G401.6 (cell line): ENCODE data around the gene TOP1.
"Not testable (repeated sequence)": the region's sequence is repeated elsewhere in the genome, so short reads cannot be mapped to it uniquely, and the experiment has no call there.

Experiments
- FAIRE-seq: peaks from 2 replicates; lab custom pipeline; 2012; peaks lifted over from hg19 to GRCh38; lab: Jason Lieb, UNC

The TOP1 gene

DNA sequence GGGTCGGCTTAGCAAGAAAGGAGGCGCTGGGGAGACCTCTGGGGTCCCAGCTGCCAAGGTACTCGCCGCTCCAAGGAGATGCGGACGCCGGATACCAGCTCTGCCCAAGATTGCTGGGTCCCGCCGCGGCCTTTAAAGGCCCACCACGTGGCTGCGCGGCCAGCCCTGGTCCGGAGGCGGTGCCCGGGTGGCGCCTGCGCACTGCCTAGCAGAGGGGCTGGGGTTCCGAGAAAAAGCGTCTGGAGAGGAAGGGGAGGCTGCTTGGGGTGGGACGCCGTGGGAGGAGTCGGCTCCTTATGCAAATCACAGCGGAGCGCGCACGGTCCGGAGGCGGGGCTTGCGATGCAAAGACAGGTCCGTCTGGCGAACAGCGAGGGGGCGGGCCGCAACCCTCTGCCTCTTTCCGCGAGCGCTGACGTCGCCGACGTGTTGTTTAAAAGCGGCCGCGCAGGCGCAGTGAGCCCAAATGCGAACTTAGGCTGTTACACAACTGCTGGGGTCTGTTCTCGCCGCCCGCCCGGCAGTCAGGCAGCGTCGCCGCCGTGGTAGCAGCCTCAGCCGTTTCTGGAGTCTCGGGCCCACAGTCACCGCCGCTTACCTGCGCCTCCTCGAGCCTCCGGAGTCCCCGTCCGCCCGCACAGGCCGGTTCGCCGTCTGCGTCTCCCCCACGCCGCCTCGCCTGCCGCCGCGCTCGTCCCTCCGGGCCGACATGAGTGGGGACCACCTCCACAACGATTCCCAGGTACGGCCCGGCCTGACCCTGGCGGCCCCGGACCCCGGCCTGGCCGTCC lies at the start of gene TOP1:
TSS of gene TOP1 (plus strand) at position 464 of the 791 bp plus-strand sequence. CDS start at position 710, 246 bp downstream.
- peak; percentile 97 for FAIRE-seq

DNA sequence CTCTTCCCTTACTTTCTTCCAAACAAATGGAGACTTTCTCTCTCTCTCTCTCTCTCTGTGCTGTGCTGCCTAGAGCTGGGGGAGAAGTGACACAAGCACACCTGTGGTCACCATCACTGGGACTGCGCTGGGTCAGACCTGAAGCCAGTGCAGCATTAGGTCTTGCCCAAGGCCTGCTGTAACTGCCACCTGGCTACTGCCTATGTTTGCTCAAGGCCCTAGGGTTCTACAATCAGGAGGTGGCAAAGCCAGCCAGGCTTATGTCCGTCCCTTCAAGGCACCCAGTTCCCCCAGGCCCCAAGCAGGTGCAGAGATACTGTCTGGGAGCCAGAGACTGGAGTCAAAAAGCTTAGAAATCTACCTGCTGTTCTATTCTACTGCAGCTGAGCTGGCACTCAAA lies 49.4 kb upstream of the TOP1 start:
- no peak for FAIRE-seq

- no peak for FAIRE-seq
These were observed 48.4 kb upstream of the TOP1 start for GRCh38 chr20:40980106-40980827.

GRCh38 chr20:40980828-40981310 lies 47.8 kb upstream of the TOP1 start:
- FAIRE-seq: no peak

- no peak for FAIRE-seq
These were observed 46.0 kb upstream of the TOP1 start for GRCh38 chr20:40982415-40983145.

GRCh38 chr20:40983898-40984297 lies 44.7 kb upstream of the TOP1 start:
- FAIRE-seq: no peak

DNA sequence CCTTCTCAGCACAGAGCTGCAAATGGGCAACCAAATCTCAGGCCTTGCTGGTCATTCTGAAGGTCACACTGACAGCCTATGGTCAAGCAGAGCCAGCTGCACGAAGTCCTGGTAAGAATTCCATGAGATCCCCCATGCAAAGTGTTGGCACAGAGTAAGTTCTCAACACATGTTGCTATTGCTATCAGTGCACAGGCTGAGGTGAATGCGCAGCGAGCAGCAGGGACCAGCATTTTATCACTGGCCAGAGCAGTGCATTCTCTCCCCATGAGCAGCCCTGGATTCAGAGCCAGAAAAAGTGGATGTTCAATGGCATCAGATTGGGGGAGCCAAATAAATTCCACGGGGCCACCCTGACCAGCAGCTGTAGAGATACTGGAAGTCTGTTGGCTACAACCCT lies 44.1 kb upstream of the TOP1 start:
- FAIRE-seq: no peak

DNA sequence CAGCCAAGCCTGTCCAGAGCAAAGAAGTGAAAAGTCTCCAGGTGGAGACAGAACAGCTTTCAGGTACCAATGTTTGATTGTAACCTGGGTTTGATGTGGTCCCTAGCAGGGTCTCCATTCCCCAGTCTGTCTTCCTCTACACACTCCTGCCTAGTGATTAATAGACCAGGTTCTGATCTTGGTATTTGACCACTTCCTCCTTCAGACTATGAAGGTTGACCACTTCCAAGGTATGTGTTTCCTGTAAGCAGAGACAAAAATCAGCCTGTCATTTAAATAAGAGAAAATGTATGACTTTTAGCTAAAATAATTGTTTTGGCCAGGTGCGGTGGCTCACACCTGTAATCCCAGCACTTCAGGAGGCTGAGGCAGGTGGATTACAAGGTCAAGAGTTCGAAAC lies 41.8 kb upstream of the TOP1 start:
- FAIRE-seq: no peak

DNA sequence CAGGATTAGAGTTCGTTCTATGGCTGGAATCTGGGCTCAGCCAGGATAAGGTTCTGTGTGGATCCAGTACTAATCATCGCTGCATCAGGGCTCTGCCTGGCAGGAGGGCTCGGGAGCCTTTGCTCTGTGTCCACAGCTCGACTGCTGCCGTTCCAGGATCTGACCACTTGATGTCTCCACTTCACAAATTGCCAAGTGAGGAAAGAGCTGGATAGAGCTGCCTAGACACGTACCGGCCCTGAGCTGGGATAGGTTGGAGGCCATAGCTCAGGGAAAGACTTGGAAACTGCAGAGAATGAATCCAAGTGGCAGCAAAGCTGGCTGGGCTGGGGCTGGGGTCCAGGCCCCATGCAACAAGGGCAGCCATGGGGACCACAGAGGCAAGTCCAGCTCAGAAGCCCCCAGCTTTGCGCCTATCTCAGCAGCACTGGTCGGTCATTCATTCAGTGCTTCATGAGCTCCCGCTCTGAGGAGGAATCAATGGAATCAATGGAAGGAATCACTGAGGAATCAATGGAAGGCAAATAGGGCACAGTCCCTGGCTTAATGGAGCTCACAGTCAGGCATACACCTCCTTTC lies 38.0 kb upstream of the TOP1 start:
- FAIRE-seq: peak; percentile 84

DNA sequence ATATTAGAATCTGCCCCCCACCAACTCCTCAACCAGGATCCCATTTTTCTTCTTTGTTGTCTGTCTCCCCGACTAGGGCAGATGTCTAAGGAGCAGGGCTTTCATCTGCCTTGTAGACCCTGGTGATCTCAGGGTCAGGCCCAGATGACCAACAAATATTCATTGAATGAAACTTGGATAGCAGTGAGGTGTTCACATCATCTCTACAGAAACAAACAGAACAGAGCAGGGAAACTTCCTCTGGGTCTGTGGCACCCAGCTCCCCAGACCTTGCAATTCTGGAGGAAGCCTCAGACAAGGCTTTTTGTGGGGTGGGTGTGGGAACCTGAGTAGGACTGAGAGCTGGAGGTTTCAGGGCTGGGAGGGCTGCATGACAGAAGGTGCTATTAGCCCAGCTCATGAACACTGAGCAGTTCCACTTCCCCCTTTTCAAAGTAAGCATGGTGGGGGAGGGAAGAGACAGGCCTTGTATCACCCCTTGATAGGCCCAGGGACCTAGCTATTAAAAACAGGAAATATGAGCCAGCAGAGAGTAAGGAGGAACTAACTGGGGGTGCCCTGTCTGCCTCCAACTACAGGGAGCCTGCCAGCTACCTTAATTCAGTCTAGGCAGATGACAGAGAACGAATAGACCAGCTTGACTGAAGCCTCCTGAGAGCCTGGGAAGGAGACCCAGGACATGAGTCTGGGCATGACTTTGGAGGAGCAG lies 37.3 kb upstream of the TOP1 start:
- no peak for FAIRE-seq

DNA sequence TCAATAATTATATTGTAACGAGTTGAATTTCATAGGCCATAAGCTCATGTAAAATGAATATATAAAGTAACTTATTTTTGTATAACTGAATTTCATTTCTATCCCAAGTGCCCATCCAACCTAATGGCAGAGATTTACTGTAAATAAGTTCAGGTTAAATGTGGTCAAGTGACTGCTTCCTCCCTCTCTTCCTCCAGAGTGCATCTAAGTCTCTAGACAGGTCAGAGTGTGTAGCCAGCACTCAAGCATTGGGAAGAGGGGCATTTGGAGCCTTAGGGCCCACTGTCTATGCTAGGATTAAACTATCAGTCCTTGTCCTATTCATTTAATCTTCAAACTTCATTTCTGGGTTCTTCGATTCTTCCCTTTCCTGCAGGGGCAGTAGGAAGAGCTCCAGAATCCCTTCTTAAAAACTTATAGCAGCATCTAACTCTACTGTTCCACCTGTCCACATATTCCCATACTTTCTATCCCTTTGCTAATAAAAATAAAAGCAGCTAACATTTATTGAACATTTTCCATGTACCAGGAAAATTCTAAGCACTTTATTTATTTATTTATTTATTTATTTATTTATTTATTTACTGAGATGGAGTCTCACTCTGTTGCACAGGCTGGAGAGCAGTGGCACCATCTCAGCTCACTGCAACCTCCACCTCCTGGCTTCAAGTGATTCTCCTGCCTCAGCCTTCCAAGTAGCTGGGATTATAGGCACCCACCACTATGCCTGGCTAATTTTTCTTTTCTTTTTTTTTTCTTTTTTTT lies 36.1 kb upstream of the TOP1 start:
- no peak for FAIRE-seq

- no peak for FAIRE-seq
These were observed 34.7 kb upstream of the TOP1 start for GRCh38 chr20:40993794-40994540.

DNA sequence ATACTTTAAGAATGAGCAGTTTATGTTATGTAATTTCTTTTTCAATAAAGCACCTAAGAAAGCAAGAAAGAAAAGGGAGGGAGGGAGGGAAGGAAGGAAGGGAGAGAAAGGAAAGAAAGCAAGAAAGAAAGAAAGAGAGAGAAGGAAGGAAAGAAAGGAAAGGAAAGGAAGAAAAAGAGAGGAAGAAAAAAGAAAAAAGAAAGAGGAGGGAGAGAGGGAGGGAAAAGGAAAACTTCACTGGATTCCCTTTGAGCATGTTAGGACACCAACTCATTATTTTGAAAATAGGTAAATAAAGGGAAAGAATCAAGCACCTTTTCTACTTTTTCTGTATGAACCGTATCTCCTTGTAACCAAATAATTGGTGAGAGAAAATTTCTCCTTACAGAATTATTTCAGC lies 32.3 kb upstream of the TOP1 start:
- no peak for FAIRE-seq

- no peak for FAIRE-seq
These were observed 31.5 kb upstream of the TOP1 start for GRCh38 chr20:40997116-40997515.

- FAIRE-seq: no peak
These were observed 28.8 kb upstream of the TOP1 start for GRCh38 chr20:40999841-41000240.

- no peak for FAIRE-seq
These were observed 28.0 kb upstream of the TOP1 start for GRCh38 chr20:41000628-41001027.

DNA sequence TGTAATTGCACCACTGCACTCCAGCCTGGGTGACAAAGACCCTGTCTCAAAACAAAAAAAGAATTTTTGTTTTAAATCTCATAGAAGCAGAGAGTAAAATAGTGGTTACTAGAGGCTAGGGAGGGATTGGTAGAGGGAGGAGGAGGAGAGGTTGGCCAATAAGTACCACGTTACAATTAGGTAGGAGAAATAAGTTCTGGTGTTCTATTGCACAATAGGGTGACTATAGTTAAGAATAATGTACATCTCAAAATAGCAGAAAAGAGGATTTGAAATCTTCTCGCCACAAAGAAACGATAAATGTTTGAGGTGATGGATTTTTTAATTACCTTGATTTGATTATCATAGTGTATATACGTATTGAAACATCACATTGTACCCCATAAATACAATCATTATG lies 27.1 kb upstream of the TOP1 start:
- no peak for FAIRE-seq

DNA sequence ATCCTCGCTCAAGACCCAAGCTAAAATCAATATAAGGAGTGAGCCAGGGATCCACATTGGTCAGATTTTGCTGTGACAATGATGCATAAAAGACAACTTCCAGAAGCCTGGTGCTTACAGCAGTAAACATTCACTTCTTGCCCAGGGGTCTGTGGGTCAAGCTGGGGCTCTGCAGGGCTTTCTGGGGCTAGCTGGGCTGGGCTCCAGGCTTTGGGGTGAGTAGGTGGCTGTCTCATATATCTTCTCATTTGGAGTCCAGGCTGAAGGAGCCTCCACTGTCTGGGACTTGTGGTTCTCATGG lies 25.8 kb upstream of the TOP1 start:
- FAIRE-seq: no peak

GRCh38 chr20:41003143-41003935 lies 25.3 kb upstream of the TOP1 start:
- FAIRE-seq: no peak

GRCh38 chr20:41003936-41004294 lies 24.7 kb upstream of the TOP1 start:
- not testable (repeated sequence) for FAIRE-seq
